HG02678 (cell line): ENCODE measurements around the gene MOG.
A peak's percentile ranks its signal among the peaks of the same experiment; 100 is the strongest.

Source experiments
- ATAC-seq: cut with Tn5 transposase; IDR thresholded peaks from one replicate; pipeline ENCODE4 v1.9.1; 2021; ENCODE audit warnings: mild to moderate bottlenecking, moderate library complexity; ENCODE audit not compliant: unreplicated experiment

Gene MOG

GRCh38 chr6:29656798-29657197 is at the start of gene MOG:
Gene MOG (plus strand): TSS chr6:29657092. CDS start chr6:29657210, 118 bp downstream.
- ATAC-seq, result no peak

DNA sequence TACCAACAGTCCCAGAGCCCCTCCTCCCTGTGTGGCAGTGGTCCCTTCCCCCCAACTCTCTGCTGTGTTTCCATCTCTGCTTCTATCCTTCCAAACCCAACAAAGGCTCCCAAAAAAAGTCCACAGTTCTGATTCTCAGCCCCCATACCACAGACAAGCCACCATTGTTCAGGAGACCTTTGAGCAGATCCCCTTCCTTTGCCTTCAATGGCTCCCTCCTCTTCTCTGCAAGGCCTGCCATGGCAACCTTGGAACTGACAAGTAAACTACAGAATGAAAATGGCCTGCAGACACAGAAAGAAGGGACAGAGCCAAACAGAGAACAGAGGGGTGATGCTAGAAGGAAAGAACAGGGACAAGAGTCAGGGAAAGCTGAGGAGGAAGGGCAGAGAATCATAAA is 48.8 kb upstream of the MOG start:
- no peak for ATAC-seq

GRCh38 chr6:29610540-29610939 is 46.4 kb upstream of the MOG start:
- no peak for ATAC-seq

GRCh38 chr6:29611426-29611825 is 45.5 kb upstream of the MOG start:
- ATAC-seq, result no peak

- ATAC-seq, result no peak
These were observed 38.9 kb upstream of the MOG start for GRCh38 chr6:29617782-29618554.

DNA sequence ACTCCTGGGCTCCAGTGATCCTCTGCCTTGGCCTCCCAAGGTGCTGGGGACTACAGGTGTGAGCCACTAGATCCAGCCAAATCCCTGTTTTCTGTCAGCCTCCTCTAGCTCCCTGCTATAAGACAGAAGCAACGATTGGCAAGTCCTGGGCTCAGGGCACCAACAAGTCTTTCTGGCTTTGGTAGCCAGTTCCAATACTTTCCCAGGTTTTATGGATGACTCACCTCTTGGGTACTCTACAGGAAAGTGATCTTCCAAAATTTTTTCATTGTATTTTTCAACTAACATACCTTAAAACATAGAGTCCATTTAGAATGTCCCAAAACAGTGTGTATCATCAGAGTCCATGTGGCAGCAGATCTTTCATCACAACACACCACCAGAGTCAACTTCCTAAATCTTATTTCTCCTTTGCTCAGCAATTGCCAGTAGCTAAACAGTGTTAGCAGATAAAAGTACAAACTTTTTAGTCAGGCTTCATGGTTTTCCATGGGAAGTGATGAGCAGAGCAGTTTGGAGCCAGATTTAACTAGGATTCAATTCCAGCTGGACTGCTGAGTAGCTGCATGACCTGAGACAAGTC is 37.2 kb upstream of the MOG start:
- ATAC-seq, result no peak

DNA sequence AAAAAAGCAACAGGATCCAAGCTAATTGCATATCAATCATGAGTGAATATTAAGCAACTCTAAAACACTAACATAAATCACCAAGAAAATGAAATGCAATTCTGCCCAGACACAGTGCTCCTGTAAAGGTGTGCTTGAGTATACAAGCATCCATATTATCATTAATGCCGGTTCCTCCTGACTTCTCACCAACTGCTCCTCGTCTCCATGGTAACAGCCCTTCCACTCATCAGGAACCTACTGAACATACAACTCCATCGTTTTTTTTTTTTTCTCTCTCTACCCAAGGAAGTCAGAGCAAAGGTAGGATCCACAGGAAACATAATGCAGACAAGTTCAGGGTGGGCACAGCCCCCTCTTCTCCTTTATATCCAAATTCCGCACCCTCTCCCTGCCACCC is 36.3 kb upstream of the MOG start:
- ATAC-seq, result no peak

DNA sequence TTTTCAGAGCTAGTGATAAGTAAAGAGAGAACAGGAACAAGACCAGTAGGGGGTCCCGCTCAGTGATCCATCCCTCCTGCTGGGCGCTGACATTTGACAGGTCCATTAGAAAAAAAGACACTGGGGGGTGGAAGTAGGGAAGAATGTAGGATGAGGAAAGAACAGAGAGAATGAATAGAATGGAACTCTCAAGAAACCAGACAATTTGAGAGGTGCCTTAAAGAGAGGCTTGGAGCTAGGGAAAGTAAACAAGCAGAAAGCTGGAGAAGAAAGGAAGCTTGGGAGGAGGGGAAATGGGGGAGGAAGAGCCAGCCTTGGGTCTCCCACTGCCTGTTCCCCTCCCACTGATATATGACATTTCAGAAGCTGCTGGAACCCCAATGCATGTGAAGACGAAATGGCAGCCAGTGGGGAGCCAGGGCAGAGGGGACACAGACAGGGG is 32.4 kb upstream of the MOG start:
- ATAC-seq, result no peak

GRCh38 chr6:29625337-29625930 is 31.5 kb upstream of the MOG start:
- no peak for ATAC-seq

DNA sequence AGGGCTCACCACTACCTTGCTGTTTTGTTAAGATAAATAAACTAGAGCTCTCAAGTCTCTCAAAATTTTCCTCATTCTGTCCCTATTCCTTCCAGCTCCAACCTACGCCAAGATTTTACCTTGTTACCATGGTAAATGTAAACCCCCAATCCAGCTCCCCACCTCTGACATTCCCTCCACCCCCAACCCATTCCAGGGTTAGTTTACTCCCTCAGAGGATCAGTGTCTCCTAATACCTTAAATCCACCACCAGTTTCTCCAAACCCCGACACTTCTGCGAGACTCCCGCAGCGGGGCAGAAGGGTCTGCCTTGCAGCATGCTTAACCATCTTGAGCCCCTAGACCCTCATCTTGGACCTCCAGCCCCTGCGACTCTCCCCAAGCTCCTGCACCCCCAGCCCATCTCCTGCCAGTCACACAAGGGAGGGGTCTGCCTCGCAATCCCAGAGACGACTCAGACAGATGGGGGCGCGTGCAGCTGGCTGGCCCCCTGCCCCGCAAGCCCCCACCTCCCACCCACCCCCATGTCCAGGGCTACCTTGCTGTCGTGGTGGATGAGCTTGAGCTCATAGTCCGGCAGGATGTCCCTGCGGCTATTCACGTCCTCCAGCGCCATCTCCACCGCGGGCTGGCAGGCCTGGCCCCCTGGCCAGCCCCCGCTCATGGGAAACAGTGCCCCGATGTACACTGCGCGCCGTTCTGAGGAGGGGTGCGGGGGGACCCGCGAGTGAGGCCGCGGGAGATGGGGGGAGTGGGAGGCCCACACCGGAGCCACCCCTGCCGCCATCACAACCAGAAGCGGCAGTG is 29.7 kb upstream of the MOG start:
- no peak for ATAC-seq

GRCh38 chr6:29627755-29628418 is 29.0 kb upstream of the MOG start:
- no peak for ATAC-seq

DNA sequence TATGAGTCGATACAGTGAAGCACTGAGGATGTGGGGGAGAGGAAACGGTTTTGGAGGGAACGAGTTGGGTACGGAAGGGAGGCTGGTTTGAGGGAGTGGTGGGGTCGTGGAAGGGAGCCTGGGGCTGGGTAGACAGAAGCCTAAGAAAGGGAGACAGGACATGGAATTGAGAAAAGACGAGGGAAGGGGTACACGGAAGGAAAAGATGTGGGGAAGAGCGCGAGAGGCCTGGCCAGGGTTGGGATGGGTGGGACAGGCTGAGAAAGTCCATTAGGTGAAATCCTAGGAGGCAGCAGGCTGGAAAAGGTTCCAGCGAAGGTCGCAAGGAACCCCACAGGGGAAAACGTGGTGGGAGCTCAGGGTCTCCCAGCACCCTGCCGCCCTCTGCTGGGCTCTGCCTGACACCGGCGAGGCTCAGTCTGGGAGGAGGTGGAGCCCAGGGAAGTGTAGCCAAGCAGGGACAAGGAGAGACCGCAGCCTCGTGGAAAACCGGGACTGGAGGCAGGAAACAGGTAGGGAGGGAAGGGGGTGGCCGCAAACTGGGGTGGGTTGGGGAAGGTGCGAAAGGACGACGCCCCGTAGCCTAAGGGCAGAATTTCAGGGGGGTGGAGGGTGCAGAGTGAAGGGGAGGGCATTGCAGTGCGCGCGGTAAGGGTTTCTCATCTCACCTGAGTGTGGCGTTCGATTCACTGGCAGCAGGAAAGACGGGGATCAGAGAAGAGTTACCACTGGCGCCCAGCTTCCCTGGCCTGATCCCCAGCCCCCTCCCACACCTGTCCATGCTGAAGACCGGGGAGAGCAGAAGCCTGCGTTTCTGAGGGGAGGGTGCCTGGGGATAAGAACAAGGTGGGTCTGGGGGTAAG is 28.2 kb upstream of the MOG start:
- ATAC-seq, result no peak

GRCh38 chr6:29629571-29629970 is 27.3 kb upstream of the MOG start:
- ATAC-seq, result no peak

DNA sequence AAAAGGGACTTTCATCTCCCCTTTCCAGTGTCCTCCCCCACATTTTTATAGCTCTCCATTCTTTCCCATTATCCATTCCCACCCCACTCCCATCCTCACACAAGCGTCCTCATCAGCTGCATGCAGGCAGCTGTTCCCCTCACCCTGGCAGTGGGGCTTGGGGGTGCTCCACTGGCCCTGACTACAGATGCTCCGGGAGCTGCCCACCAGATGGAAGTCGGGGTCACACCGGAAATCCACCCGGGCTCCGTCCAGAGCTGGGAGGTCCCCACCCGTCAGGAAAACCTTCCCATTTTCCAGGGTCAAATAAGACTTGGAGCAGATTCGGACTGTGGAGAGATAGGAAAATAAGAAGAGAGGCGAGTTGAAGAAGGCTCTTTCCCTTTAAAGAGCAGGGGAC is 26.6 kb upstream of the MOG start:
- ATAC-seq, result no peak

- no peak for ATAC-seq
These were observed 25.6 kb upstream of the MOG start for GRCh38 chr6:29631209-29631810.

DNA sequence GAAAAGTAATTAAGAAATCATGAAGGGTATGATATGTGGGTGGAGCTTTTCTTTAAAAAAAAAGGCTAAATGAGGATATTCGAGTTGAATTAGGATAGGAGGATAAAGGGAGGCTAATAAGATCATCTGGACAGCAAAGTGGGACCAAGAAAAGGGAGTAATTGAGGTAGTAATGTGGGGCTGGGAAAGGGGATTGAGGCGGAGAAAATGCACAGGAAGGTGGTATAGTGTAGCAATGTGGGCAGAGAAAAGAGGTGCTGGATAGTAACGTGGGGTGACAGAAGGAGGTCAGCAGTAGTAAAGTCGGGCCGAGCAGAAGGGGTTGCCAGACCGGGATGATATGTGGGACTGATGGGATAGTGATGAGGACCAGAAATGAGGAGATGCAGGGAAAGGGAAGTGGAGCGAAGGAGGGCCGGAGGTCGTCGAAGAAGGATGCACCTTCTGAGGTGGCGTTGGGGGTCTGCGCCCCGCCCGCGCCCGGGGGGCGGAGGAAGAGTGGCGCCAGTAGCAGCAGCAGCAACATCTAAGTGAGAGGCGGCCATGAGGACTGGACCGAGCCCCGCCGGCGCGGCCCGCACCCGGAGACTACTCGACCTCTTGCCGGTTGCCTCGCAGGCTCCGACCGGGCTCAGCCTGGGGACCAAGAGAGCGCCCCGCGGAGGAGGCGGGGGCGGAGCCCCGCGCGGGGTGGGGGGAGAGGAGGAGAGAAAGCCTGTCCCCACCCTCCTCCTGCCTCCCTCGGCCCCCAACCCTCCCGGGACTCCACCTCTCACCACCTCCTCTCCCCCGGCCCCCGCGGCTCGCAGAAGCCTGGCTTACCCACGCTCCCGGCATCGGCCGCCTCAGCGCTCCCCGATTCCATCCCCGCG is 24.8 kb upstream of the MOG start:
- peak; percentile 35 for ATAC-seq

DNA sequence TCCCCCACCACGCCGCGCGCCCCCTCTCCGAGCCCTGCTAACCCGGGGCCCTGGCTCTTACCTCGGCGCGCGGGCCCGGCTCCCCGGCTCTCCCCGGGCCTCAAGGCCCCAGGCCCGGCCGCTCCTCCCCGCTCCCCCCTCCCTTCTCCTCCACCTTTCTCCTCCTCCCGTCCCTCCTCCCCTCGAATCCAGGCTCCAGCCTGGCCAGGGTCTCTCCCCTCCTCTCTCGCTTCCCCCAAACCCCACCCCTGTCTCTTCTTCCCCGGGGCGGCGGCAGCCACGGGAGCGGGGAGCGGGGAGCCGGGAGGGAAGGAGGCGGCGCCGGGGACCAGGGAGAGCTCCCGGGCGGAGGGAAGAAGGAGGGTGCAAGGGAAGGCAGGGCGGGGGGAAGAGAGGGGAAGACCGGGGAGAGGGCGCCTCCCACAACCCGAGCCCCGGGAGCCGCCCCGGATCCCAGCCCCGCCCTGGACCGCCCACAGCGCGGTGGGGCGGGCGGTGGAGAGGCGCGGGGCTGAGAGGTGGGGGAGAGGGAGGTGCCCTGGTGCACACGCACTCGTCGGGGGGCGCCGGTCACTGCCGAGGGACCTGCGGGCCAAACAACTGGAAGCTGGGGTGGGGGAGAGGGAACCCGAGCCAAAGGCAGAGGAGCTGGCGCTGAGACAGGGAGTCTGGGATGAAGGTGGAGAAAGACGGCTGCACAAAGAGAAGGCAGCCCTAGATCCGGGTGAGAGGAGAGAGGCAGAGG is 23.9 kb upstream of the MOG start, which contains the start of gene GABBR1:
Gene GABBR1, minus strand, starts transcription at position 395 of the 745 bp plus-strand sequence. CDS start 798 bp downstream, outside the sequence.
- ATAC-seq, result peak; percentile 72

DNA sequence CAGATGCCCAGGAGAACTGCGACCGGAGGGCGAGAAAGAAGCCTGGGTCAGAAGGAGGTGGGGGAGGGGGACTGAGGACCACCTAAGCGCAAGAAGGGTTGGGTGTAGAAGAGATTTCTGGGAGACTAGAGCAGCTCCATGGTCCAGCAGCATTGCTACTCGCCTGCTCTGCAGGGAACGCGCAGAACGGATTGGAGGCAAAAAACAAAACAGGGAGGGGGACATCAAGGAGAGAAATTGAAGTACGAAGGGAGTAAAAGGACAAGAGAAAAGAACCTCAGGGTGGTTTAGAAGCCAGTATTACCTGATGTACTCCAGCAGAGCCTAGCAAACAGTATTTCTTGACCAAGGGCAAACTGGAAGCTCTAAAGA is 23.4 kb upstream of the MOG start:
- no peak for ATAC-seq
